GM10248 (cell line): ENCODE data around the gene IFNA7.
"Not testable (repeated sequence)": the region's sequence is repeated elsewhere in the genome, so short reads cannot be mapped to it uniquely, and the experiment has no call there.

ENCODE experiments used
- CTCF ChIA-PET: fragments of 300-600 bp; sonication (Branson Sonifier 250); formaldehyde crosslinking; extraction: SDS; loops from one replicate; lab custom pipeline; 2021; ENCODE audit warnings: antibody characterized with exemption; lab: Yijun Ruan, JAX
- POLR2A ChIA-PET: fragments of 350-650 bp; sonication (Branson Sonifier 250); formaldehyde crosslinking; extraction: SDS; loops from one replicate; lab custom pipeline; 2020; ENCODE audit warnings: antibody characterized with exemption; lab: Yijun Ruan, JAX
- DNase-seq: peaks from one replicate; pipeline ENCODE4 v3.0.0; 2012; ENCODE audit errors: extremely low spot score
- CTCF ChIP-seq: IDR thresholded peaks from 2 replicates; pipeline ENCODE4 v1.5.1; 2012; ENCODE audit warnings: mild to moderate bottlenecking, low read depth; ENCODE audit errors: extremely low read depth, missing control alignments, control extremely low read depth

Gene IFNA7

DNA sequence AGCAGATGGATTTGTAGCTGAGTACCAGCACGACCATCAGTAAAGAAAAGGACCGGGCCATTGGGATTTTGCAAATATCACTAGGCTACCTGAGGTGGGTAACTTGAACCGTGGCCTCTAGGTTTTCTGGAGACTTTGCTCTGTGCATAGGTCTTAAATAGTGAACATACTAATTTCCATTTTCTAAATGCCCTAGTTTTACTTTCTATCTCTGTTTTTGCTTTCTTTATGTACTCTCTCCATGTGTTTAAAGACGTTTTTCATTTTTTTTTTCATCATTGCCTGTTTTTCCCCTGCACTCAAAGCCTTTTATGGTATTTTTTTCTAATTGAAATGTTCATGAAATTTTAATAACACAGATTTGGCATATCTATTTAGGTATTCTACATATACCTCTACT is at the start of gene IFNA7:
IFNA7 (minus strand) TSS at position 101 of the 400 bp plus-strand sequence; CDS start at position 61, 40 bp downstream.
- DNase-seq, POLR2A ChIA-PET: not testable (repeated sequence)
- CTCF ChIA-PET, result interaction anchor here (1.0 kb wide), 1 partner anchor 587 kb away, joined by 3 read pairs; no protein-coding TSS in a partner anchor

DNA sequence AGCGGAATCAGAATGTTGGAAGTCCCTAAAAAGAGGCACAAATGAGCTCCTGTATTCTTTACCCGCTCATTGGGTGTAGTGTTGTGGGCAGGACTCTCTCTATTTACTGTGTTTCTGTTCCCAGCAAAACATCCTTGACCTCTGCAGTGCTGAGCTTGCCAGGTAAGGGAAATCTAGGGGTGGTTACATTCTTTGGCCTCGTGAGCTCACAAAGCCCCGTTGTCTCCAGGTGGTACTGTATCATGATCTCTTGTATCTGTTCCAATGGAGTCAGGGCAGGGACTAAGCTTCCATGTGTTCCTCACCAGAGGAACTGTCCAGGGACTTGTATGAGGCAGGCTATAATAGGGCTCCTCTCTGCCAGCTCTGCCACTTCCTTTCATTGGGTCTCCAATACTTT is 49.6 kb upstream of the IFNA7 start:
- CTCF ChIA-PET, result interaction anchor here (0.8 to 5.3 kb wide), 13 partner anchors 11 to 542 kb away, joined by 3 to 27 read pairs (median 4); partner anchors contain the start of gene IFNA14
- no peak for DNase-seq
- POLR2A ChIA-PET, result no interaction called here
- TF ChIP-seq CTCF, result no peak

- DNase-seq, result no peak
- TF ChIP-seq CTCF, result no peak
- ChIA-PET CTCF (interaction anchor here (1.2 to 5.3 kb wide), 8 partner anchors 12 to 215 kb away, joined by 3 to 27 read pairs (median 4); no protein-coding TSS in a partner anchor), POLR2A (no interaction called here)
These were observed 49.2 kb upstream of the IFNA7 start for GRCh38 chr9:21251190-21251589.

DNA sequence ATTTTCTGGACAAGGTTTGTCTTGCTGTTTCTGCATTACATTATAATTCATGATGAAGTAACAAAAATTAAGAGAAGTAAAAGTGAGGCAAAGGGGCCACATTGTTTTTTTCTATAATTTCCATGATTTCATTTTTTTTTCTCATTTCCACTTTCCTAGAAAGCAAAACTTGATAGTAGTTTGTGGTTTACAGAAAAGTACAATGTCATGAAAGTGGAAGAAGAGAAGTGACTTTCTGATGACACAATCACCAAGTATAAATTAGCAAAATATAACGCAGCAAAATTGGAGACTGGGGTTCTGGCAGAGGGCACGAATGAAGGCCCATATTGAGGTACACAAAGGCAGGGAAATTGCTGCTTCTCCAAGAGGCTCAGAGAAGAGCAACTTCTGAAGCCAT is 42.8 kb upstream of the IFNA7 start:
- ChIA-PET CTCF (no interaction called here), POLR2A (no interaction called here)
- no peak for DNase-seq
- TF ChIP-seq CTCF, result no peak

DNA sequence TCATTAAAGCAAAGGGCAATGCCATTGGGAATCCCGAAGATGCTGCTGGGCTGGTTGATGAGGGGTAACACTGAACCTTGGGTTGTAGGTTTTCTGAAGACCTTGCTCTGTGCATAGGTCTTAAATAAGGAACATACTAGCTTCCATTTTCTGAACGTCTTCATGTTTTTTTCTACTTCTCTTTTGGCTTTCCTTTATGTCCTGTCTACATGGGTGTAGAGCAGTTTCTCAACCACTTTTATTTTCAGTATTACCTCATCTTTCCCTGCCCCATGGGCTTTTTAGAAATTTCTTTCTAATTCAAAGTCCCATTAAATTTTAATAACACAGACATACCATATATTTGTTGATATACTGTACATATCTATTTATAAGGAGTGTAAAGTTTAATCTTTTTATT is 37.9 kb upstream of the IFNA7 start, which contains the start of gene IFNA14:
IFNA14 (minus strand) TSS at position 95 of the 400 bp plus-strand sequence; CDS start at position 25, 70 bp downstream.
- TF ChIP-seq CTCF, result no peak
- ChIA-PET CTCF (interaction anchor here (0.7 to 1.5 kb wide), 3 partner anchors 13 to 290 kb away, joined by 3 to 4 read pairs (median 3); no protein-coding TSS in a partner anchor), POLR2A (no interaction called here)
- no peak for DNase-seq

DNA sequence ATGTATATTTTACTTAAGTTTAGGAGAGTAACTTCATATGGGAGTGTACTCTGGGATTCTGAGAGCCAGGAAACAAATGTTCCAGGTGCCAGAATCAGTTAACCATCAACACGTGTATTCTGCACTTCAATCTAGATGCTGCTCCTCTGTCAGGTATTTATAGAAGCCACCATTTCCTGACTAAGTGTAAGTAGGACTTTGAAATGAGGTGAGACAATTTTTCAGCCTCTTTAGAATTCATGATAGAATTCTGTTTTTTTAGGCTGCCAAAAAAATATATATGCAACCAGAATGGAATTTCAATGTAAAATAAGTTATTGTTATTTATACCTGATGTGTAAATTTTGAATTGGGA is 34.3 kb upstream of the IFNA7 start:
- CTCF ChIA-PET, result interaction anchor here (0.6 to 3.6 kb wide), 17 partner anchors 15 to 572 kb away, joined by 3 to 27 read pairs (median 4); no protein-coding TSS in a partner anchor
- POLR2A ChIA-PET, DNase-seq: not testable (repeated sequence)

DNA sequence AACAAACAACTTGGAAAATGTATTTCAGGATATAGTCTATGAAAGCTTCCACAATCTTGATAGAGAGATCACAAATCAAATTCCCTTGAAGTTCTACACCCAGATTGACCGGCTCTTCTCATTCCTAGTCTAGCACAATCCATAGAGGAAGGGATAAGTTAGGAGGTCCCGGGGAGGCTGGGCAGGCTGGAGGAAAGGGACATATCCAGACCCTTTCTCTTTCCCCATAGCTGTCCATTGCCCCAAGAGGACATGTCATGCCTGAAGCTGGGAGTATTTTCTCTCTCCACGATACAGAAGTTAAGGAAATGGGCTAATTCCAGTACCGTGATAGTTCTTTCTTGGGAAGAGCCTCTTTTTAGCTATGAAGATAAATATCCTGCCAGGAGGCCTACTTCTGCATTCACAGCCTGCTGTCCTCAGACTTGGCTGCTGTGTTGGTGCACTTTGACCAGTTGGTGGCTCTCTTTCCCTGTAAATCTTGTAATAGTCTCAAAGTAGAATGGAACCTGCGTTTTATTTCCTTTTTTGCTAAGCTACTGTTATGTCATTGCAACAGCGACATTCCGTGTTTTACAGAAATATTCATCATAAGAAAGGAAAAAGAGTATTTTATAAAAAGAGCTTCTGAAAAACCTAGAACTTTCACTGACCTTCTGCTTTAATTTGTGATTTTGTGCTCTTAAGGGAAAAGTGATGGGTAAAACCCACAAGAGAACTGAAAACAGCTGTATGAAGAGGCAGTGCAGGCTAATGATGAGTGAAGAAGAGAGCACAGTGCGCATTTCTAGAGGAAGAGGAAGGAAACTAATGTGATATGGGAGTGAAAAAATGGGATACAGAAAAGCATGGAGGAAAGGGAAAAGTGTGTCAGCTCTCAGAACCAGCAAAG is 33.7 kb upstream of the IFNA7 start:
- POLR2A ChIA-PET, result not testable (repeated sequence)
- peak; percentile 87 for TF ChIP-seq CTCF
- CTCF ChIA-PET, result interaction anchor here (0.6 to 3.6 kb wide), 27 partner anchors 8 to 573 kb away, joined by 3 to 27 read pairs (median 4); no protein-coding TSS in a partner anchor
- peak; percentile 41 for DNase-seq
